DMS53 (cell line): Measurements from ENCODE around the gene TMEM94.

Experiments used
- DNase-seq: peaks from one replicate; lab custom pipeline; 2025; lab: John Stamatoyannopoulos, UW

TMEM94 gene

GRCh38 chr17:75496005-75496404 is 39.6 kb downstream of the TMEM94 start:
- no peak for DNase-seq

GRCh38 chr17:75498039-75498725 is 41.7 kb downstream of the TMEM94 start:
- no peak for DNase-seq

GRCh38 chr17:75498726-75499213 is 42.3 kb downstream of the TMEM94 start:
- DNase-seq = peak; percentile 26

GRCh38 chr17:75499313-75500022 is 43.0 kb downstream of the TMEM94 start:
- DNase-seq = no peak

GRCh38 chr17:75500419-75501216 is 44.2 kb downstream of the TMEM94 start:
- no peak for DNase-seq

- DNase-seq = no peak
Measured at GRCh38 chr17:75501378-75502071, 45.1 kb downstream of the TMEM94 start.

GRCh38 chr17:75502072-75502720 is 45.8 kb downstream of the TMEM94 start:
- no peak for DNase-seq

- no peak for DNase-seq
Measured at GRCh38 chr17:75502721-75503329, 46.4 kb downstream of the TMEM94 start.

- DNase-seq = no peak
Measured at GRCh38 chr17:75503337-75503950, 47.0 kb downstream of the TMEM94 start.

GRCh38 chr17:75503976-75504346 is 47.5 kb downstream of the TMEM94 start:
- no peak for DNase-seq

- peak; percentile 80 for DNase-seq
Measured at GRCh38 chr17:75504347-75505151, 48.1 kb downstream of the TMEM94 start.

GRCh38 chr17:75505152-75505409 is 48.6 kb downstream of the TMEM94 start:
- no peak for DNase-seq

- no peak for DNase-seq
Measured at GRCh38 chr17:75505640-75506039, 49.2 kb downstream of the TMEM94 start.

- DNase-seq = no peak
Measured at GRCh38 chr17:75506134-75506533, 49.7 kb downstream of the TMEM94 start.

GRCh38 chr17:75506888-75507287 is 50.5 kb downstream of the TMEM94 start:
- DNase-seq = no peak

- no peak for DNase-seq
Measured at GRCh38 chr17:75507733-75508719, 51.6 kb downstream of the TMEM94 start.

GRCh38 chr17:75508931-75509361 is 52.5 kb downstream of the TMEM94 start:
- DNase-seq = no peak

GRCh38 chr17:75509528-75510258 is 53.3 kb downstream of the TMEM94 start:
- no peak for DNase-seq
